Adrenal gland (tissue), 12 donors: ENCODE data around the gene CELF6. TPM values are rescaled to one million over a fixed set of nuclear protein-coding genes. Genes with fewer than 3 reads are reported as not detected.

Experiments
- DNase-seq, 7 donors: peaks; one replicate each; pipeline ENCODE4 v3.0.0-alpha.2; 2019 to 2020
- H3K27ac ChIP-seq, 5 donors: fragments of 200-600 bp; sonication (generic) in 4 of 5; 1 replicate in 3 of 5; 2 replicates in 2 of 5; pipeline versions ENCODE4 v1.5.1 to v1.8.0; 2016 to 2020; ENCODE audit warnings: mild to moderate bottlenecking in 1 of 5
- H3K27me3 ChIP-seq: fragments of 200-600 bp; 2 replicates; pipeline ENCODE4 v1.8.0; 2021
- H3K36me3 ChIP-seq, 2 donors: fragments of 200-600 bp; replicated peaks in 1 of 2; 1 replicate in 1 of 2; 2 replicates in 1 of 2; pipeline versions ENCODE4 v1.5.1 to v1.8.0; 2018 to 2022
- H3K4me1 ChIP-seq, 2 donors: fragments of 200-600 bp; replicated peaks in 1 of 2; 1 replicate in 1 of 2; 2 replicates in 1 of 2; pipeline versions ENCODE4 v1.5.1 to v1.8.0; 2018 to 2021
- H3K4me3 ChIP-seq, 4 donors: fragments of 200-600 bp; sonication (generic) in 3 of 4; one replicate each; pipeline ENCODE4 v1.5.1; 2016 to 2018
- H3K9me3 ChIP-seq, 3 donors: fragments of 200-600 bp; sonication (generic) in 1 of 3; replicated peaks in 1 of 3; 1 replicate in 2 of 3; 2 replicates in 1 of 3; pipeline versions ENCODE4 v1.5.1 to v1.8.0; 2016 to 2021
- CTCF ChIP-seq, 6 experiments: fragments of 450-650 bp in 4 of 6; fragments of 200-600 bp in 2 of 6; sonication (generic) in 1 of 6; IDR thresholded peaks; 1 replicate in 5 of 6; 2 replicates in 1 of 6; pipeline versions ENCODE4 v1.5.1 to v1.8.0; 2016 to 2021; ENCODE audit warnings: antibody characterized with exemption in 6 of 6, mild to moderate bottlenecking in 2 of 6, moderate library complexity in 1 of 6
- POLR2A ChIP-seq, 2 donors: fragments of 450-650 bp; IDR thresholded peaks; one replicate each; pipeline ENCODE4 v1.6.1; 2017; ENCODE audit warnings: antibody characterized with exemption in 2 of 2, mild to moderate bottlenecking in 2 of 2, moderate library complexity in 1 of 2
- WGBS, 4 donors: extraction: QIAGEN DNeasy Blood & Tissue Kit in 2 of 4; methylation state at CpG; one replicate each; pipeline versions ENCODE4 v1.1.5 to v1.1.7; 2013 to 2017; 5-methylcytosine and 5-hydroxymethylcytosine counted together
- intact Hi-C, 2 donors: fragments of 100-400 bp; cut with DNase I; formaldehyde crosslinking; loops; one replicate each; pipeline versions ENCODE4 v1.14.1 to v1.15.0; 2022 to 2023
- polyA plus RNA-seq, 3 donors: library from polyadenylated mRNA; stranded (reverse); fragments of 200-250 nt in 2 of 3; fragments of 350-450 nt in 1 of 3; fragmentation: Illumina TruSeq in 1 of 3; extraction: RNeasy Lipid Tissue Mini Kit (QIAGEN cat#74804) in 1 of 3; gene quantifications; one replicate each; pipeline ENCODE4 v1.2.3, GENCODE V29; 2013 to 2014
- total RNA-seq, 9 donors: library from RNA; depleted of rRNA in 4 of 9; stranded (reverse); fragments of >200 nt in 4 of 9; fragments of 120-200 nt in 1 of 9; fragmentation: NEBNext Ultra II Directional in 1 of 9; extraction: Animal tissue kit (Norgen Biotek cat#: 25700) in 1 of 9; gene quantifications; one replicate each; pipeline versions ENCODE4 v1.1.0 to v1.2.4, GENCODE V29; 2013 to 2023
- donor health status: healthy with polysubstance abuse.
- donor health status: Bipolar disorder and iron deficiency.
- donor health status: DM: yes; HTN: yes; CAD: no.
- donor health status: DM: no; HTN: no; CAD: no.
- donor health status: DM: no; HTN: no; CAD: no.
- donor health status: DM: yes; HTN: yes; CAD: no.

The CELF6 gene
- total and polyA plus RNA-seq, 12 donors, result 1.2 to 24.1 (median 2.8) TPM

GRCh38 chr15:72338617-72339321 is 18.8 kb upstream of the CELF6 start:
- TF ChIP-seq CTCF (IDR thresholded peaks at IDR 0.05) (no peak), POLR2A (IDR thresholded peaks at IDR 0.05) (no peak)
- peak in 4 of 7 donors; percentile 37 to 47 (median 46) for DNase-seq
- Histone ChIP-seq H3K27me3 (no peaks in the 10 kb centered on the region), H3K36me3 (peaks cover 0 to 10% of the 10 kb centered on the region in 2 donors), H3K4me1 (peaks cover 0 to 12% of the 10 kb centered on the region in 2 donors), H3K27ac (peak overlapping the region in 3 of 5 donors; percentile 57 to 71 (median 70)), H3K4me3 (no peak overlapping the region), H3K9me3 (no peaks in the 10 kb centered on the region)
- intact Hi-C loops, result no loop called here
- 69 to 75% (median 73%) methylated on average over 9 of the region's 9 CpGs for WGBS, 4 donors

GRCh38 chr15:72338148-72338547 is 18.2 kb upstream of the CELF6 start:
- no peak for TF ChIP-seq CTCF (IDR thresholded peaks at IDR 0.05)
- TF ChIP-seq POLR2A (IDR thresholded peaks at IDR 0.05), result no peak
- H3K27ac ChIP-seq, result peak overlapping the region in 1 of 5 donors; percentile 16
- WGBS, 4 donors, result 89 to 99% (median 93%) methylated on average over 2 of the region's 2 CpGs
- no peak for DNase-seq
- H3K4me3 ChIP-seq, result no peak overlapping the region
- peaks cover 0 to 12% of the 10 kb centered on the region in 2 donors for H3K4me1 ChIP-seq
- H3K9me3 ChIP-seq, result no peaks in the 10 kb centered on the region
- H3K27me3 ChIP-seq, result no peaks in the 10 kb centered on the region
- H3K36me3 ChIP-seq, result peaks cover 0 to 8% of the 10 kb centered on the region in 2 donors
- intact Hi-C loops, result no loop called here

- no peaks in the 10 kb centered on the region for H3K9me3 ChIP-seq
- no peak for TF ChIP-seq POLR2A (IDR thresholded peaks at IDR 0.05)
- TF ChIP-seq CTCF (IDR thresholded peaks at IDR 0.05), result no peak
- no peak overlapping the region for H3K27ac ChIP-seq
- H3K36me3 ChIP-seq, result peaks cover 0 to 4% of the 10 kb centered on the region in 2 donors
- peaks cover 0 to 8% of the 10 kb centered on the region in 2 donors for H3K4me1 ChIP-seq
- no peak for DNase-seq
- 89 to 94% (median 91%) methylated on average over 2 of the region's 2 CpGs for WGBS, 4 donors
- H3K27me3 ChIP-seq, result no peaks in the 10 kb centered on the region
- no peak overlapping the region for H3K4me3 ChIP-seq
- intact Hi-C loops, result no loop called here
Measured at GRCh38 chr15:72334842-72335241, 14.9 kb upstream of the CELF6 start.

- Histone ChIP-seq H3K27me3 (no peaks in the 10 kb centered on the region), H3K4me1 (no peaks in the 10 kb centered on the region), H3K9me3 (no peaks in the 10 kb centered on the region), H3K36me3 (peaks cover 0 to 4% of the 10 kb centered on the region in 2 donors), H3K27ac (no peak overlapping the region), H3K4me3 (no peak overlapping the region)
- DNase-seq, result no peak
- TF ChIP-seq CTCF (IDR thresholded peaks at IDR 0.05) (no peak), POLR2A (IDR thresholded peaks at IDR 0.05) (no peak)
- intact Hi-C loops, result no loop called here
- 86 to 97% (median 90%) methylated on average over 3 of the region's 3 CpGs for WGBS, 4 donors
Measured at GRCh38 chr15:72331021-72331420, 11.1 kb upstream of the CELF6 start.
